HCT116 (cell line): ENCODE results near the gene ILF2. TPM values are rescaled to one million over a fixed set of nuclear protein-coding genes. Genes with fewer than 3 reads are reported as not detected.

Experiments used
- ATAC-seq: fragments of 200-7000 bp; cut with Tn5 transposase; 2 replicates; pipeline ENCODE4 v1.9.1; 2020; ENCODE audit warnings: mild to moderate bottlenecking, moderate library complexity
- BruUV-seq: library from RNA; stranded (reverse); fragments of 400-500 nt; replicated peaks from 2 replicates; lab custom pipeline; 2021; lab: Mats Ljungman, UMichigan
- CTCF ChIA-PET: fragments of 300-600 bp; sonication (Branson Sonifier 250); formaldehyde crosslinking; loops from one replicate; lab custom pipeline; 2021; ENCODE audit warnings: antibody characterized with exemption; lab: Charles Lee
- POLR2A ChIA-PET: fragments of 300-600, 350-600 bp; sonication (Branson Sonifier 250); formaldehyde crosslinking; loops from one replicate; lab custom pipeline; 2021; ENCODE audit warnings: antibody characterized with exemption; lab: Charles Lee
- RAD21 ChIA-PET, 2 experiments: fragments of 300-600 bp; sonication (Branson Sonifier 250); formaldehyde crosslinking; loops; one replicate each; lab custom pipeline; 2023; ENCODE audit warnings: low total read pairs in 2 of 2; ENCODE audit not compliant: uncharacterized antibody in 2 of 2, unreplicated experiment in 2 of 2, low non-redundant PET in 1 of 2; lab: Charles Lee
- DNase-seq: peaks from one replicate; pipeline ENCODE4 v3.0.0-alpha.2; 2010; ENCODE audit warnings: low read depth, low spot score
- H2AFZ ChIP-seq: fragments of 200-600 bp; shearing (Covaris generic), sonication (generic); 2 replicates; pipeline ENCODE4 v1.6.1; 2017; ENCODE audit warnings: low read depth, mixed run types, mixed read lengths, antibody characterized with exemption, low read length; ENCODE audit not compliant: poor library complexity, severe bottlenecking
- H3K27ac ChIP-seq: 2 replicates; pipeline ENCODE4 v1.5.1; 2012; ENCODE audit warnings: low read depth, low read length
- H3K27me3 ChIP-seq: fragments of 200-600 bp; sonication (generic); 2 replicates; pipeline ENCODE4 v1.6.1; 2016; ENCODE audit warnings: mixed run types, low read length, mixed read lengths; ENCODE audit not compliant: insufficient read depth
- H3K36me3 ChIP-seq, 2 experiments: fragments of 200-500 bp in 1 of 2; fragments of 200-600 bp in 1 of 2; sonication (Bioruptor generic) in 1 of 2; sonication (generic) in 1 of 2; 2 replicates each; pipeline versions ENCODE4 v1.5.1 to v1.6.1; 2014 to 2016; ENCODE audit warnings: low read length in 2 of 2, inconsistent platforms in 1 of 2, mixed read lengths in 1 of 2, mixed run types in 1 of 2; ENCODE audit not compliant: insufficient read depth in 2 of 2, control insufficient read depth in 1 of 2
- H3K4me1 ChIP-seq, 2 experiments: fragments of 200-600 bp in 1 of 2; sonication (generic) in 1 of 2; 2 replicates each; pipeline versions ENCODE4 v1.5.1 to v1.6.1; 2012 to 2017; ENCODE audit warnings: low read length in 2 of 2, inconsistent platforms in 1 of 2, mild to moderate bottlenecking in 1 of 2, mixed read lengths in 1 of 2, mixed run types in 1 of 2, moderate library complexity in 1 of 2; ENCODE audit not compliant: insufficient read depth in 2 of 2, control insufficient read depth in 1 of 2
- H3K4me2 ChIP-seq: fragments of 200-600 bp; sonication (generic); 2 replicates; pipeline ENCODE4 v1.6.1; 2017; ENCODE audit warnings: mixed run types, low read length, mixed read lengths
- H3K4me3 ChIP-seq, 2 experiments: fragments of 200-600 bp in 1 of 2; sonication (generic) in 1 of 2; replicated peaks in 1 of 2; 2 replicates each; pipeline ENCODE4 v1.5.1; 2011 to 2016; ENCODE audit warnings: low read length in 2 of 2, control low read depth in 1 of 2, low read depth in 1 of 2, mild to moderate bottlenecking in 1 of 2, mixed read lengths in 1 of 2, mixed run types in 1 of 2
- H3K79me2 ChIP-seq: fragments of 200-600 bp; sonication (generic); 2 replicates; pipeline ENCODE4 v1.6.1; 2017; ENCODE audit warnings: mild to moderate bottlenecking, mixed run types, low read length, moderate library complexity, mixed read lengths; ENCODE audit not compliant: insufficient read depth
- H3K9ac ChIP-seq: fragments of 200-600 bp; sonication (generic); 2 replicates; pipeline ENCODE4 v1.6.1; 2016; ENCODE audit warnings: low read length, mixed read lengths
- H3K9me2 ChIP-seq: fragments of 200-600 bp; sonication (generic), shearing (Covaris generic); 2 replicates; pipeline ENCODE4 v1.6.1; 2017; ENCODE audit warnings: mixed run types, mild to moderate bottlenecking, moderate library complexity; ENCODE audit not compliant: insufficient read depth
- H3K9me3 ChIP-seq, 2 experiments: fragments of 200-500 bp in 1 of 2; fragments of 200-600 bp in 1 of 2; sonication (Bioruptor generic) in 1 of 2; sonication (generic) in 1 of 2; 2 replicates each; pipeline ENCODE4 v1.6.1; 2014 to 2017; ENCODE audit warnings: low read length in 2 of 2, mixed read lengths in 2 of 2, inconsistent platforms in 1 of 2, low read depth in 1 of 2, mild to moderate bottlenecking in 1 of 2, mixed run types in 1 of 2, moderate library complexity in 1 of 2; ENCODE audit not compliant: control insufficient read depth in 1 of 2, insufficient read depth in 1 of 2
- H4K20me1 ChIP-seq: fragments of 200-600 bp; sonication (generic), shearing (Covaris generic); 2 replicates; pipeline ENCODE4 v1.6.1; 2017; ENCODE audit warnings: mixed run types, mild to moderate bottlenecking, moderate library complexity; ENCODE audit not compliant: insufficient read depth
- CEBPB ChIP-seq: IDR thresholded peaks from 2 replicates; pipeline ENCODE4 v1.6.1; 2012; ENCODE audit warnings: low read depth
- CTCF ChIP-seq, 3 experiments: fragments of 200-600 bp in 1 of 3; sonication (generic) in 1 of 3; IDR thresholded peaks in 2 of 3; conservative IDR thresholded peaks in 1 of 3; 2 replicates each; pipeline ENCODE4 v1.5.1; 2012 to 2017; ENCODE audit warnings: low read depth in 2 of 3, low read length in 2 of 3, antibody characterized with exemption in 1 of 3, borderline replicate concordance in 1 of 3, control low read depth in 1 of 3, mild to moderate bottlenecking in 1 of 3, mixed read lengths in 1 of 3, mixed run types in 1 of 3, moderate library complexity in 1 of 3; ENCODE audit not compliant: insufficient read depth in 1 of 3
- EGR1 ChIP-seq: IDR thresholded peaks from 2 replicates; pipeline ENCODE4 v1.6.1; 2012; ENCODE audit warnings: low read depth
- EZH2phosphoT487 ChIP-seq: fragments of 200-600 bp; IDR thresholded peaks from 2 replicates; pipeline ENCODE4 v1.6.1; 2018; ENCODE audit warnings: antibody characterized with exemption, borderline replicate concordance
- FOSL1 ChIP-seq: IDR thresholded peaks from 2 replicates; pipeline ENCODE4 v1.6.1; 2012; ENCODE audit warnings: low read depth
- JUND ChIP-seq: IDR thresholded peaks from 2 replicates; pipeline ENCODE4 v1.6.1; 2012
- MAX ChIP-seq: IDR thresholded peaks from 2 replicates; pipeline ENCODE4 v1.6.1; 2012
- POLR2A ChIP-seq: IDR thresholded peaks from 2 replicates; pipeline ENCODE4 v1.7.0; 2011; ENCODE audit warnings: borderline replicate concordance; ENCODE audit not compliant: insufficient read depth, insufficient read length; ENCODE audit errors: extremely low read depth
- POLR2AphosphoS5 ChIP-seq: IDR thresholded peaks from 2 replicates; pipeline ENCODE4 v1.6.1; 2011; ENCODE audit warnings: mild to moderate bottlenecking, low read depth, low read length, moderate library complexity
- RAD21 ChIP-seq: IDR thresholded peaks from 2 replicates; pipeline ENCODE4 v1.6.1; 2012; ENCODE audit warnings: low read depth, mild to moderate bottlenecking
- SIN3A ChIP-seq: IDR thresholded peaks from 2 replicates; pipeline ENCODE4 v1.6.1; 2012; ENCODE audit warnings: low read depth
- SRF ChIP-seq: IDR thresholded peaks from 2 replicates; pipeline ENCODE4 v1.6.1; 2012; ENCODE audit warnings: low read depth
- TCF7L2 ChIP-seq: IDR thresholded peaks from 2 replicates; pipeline ENCODE4 v1.7.0; 2011; ENCODE audit warnings: borderline replicate concordance, inconsistent platforms; ENCODE audit not compliant: insufficient read depth, insufficient read length; ENCODE audit errors: extremely low read depth
- YY1 ChIP-seq: IDR thresholded peaks from 2 replicates; pipeline ENCODE4 v1.6.1; 2011; ENCODE audit warnings: low read length, low read depth, moderate library complexity, mild to moderate bottlenecking; ENCODE audit not compliant: insufficient replicate concordance; ENCODE audit errors: extremely low read depth
- ZFX ChIP-seq: fragments of 450-650 bp; IDR thresholded peaks from 2 replicates; pipeline ENCODE4 v1.6.1; 2017
- ZNF274 ChIP-seq: fragments of 200-500 bp; sonication (Bioruptor generic); IDR thresholded peaks from 2 replicates; pipeline ENCODE4 v1.6.1; 2014; ENCODE audit warnings: mild to moderate bottlenecking, low read depth, low read length, inconsistent platforms
- intact Hi-C: fragments of 100-400 bp; cut with micrococcal nuclease; formaldehyde crosslinking; loops from 2 replicates; pipeline ENCODE4 v1.10.0; 2022
- total RNA-seq: library from RNA; stranded (reverse); gene quantifications from one replicate; pipeline ENCODE4 v1.2.1, GENCODE V29; 2021; ENCODE audit not compliant: unreplicated experiment
- TF ChIP-seq, protein P1 (sequence below): IDR thresholded peaks from 2 replicates; pipeline ENCODE4 v1.6.1; 2012
- TF ChIP-seq, protein P2 (sequence below): IDR thresholded peaks from 2 replicates; pipeline ENCODE4 v1.6.1; 2011; ENCODE audit warnings: mild to moderate bottlenecking, low read length, moderate library complexity; ENCODE audit not compliant: insufficient replicate concordance; ENCODE audit errors: extremely low read depth

ILF2 gene
- total RNA-seq, 1 experiment from 2014 or later = 335 TPM

GRCh38 chr1:153652805-153653500 lies 17.8 kb downstream of the ILF2 start:
- BruUV-seq = no TSS peak
- DNase-seq (no peak), ATAC-seq (no peak)
- no peaks in the 10 kb centered on the region for H3K9me2 ChIP-seq
- H2AFZ ChIP-seq = no peak overlapping the region
- no peaks in the 10 kb centered on the region for H3K79me2 ChIP-seq
- TF ChIP-seq EZH2phosphoT487 (no peak), FOSL1 (no peak), POLR2A (no peak), YY1 (no peak), EGR1 (no peak), RAD21 (no peak), CTCF (IDR thresholded peaks at IDR 0.05 in 2 of 3, conservative IDR thresholded peaks at IDR 0.05 in 1 of 3; ENCODE audit: borderline replicate concordance in 1 of 3, insufficient read depth in 1 of 3, low read depth in 2 of 3, low read length in 2 of 3) (no peak), POLR2AphosphoS5 (no peak), CEBPB (no peak), JUND (no peak), ZFX (no peak), MAX (no peak), ZNF274 (no peak), SIN3A (no peak), SRF (no peak), TCF7L2 (no peak)
- TF ChIP-seq, protein P1, sequence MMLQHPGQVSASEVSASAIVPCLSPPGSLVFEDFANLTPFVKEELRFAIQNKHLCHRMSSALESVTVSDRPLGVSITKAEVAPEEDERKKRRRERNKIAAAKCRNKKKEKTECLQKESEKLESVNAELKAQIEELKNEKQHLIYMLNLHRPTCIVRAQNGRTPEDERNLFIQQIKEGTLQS = no peak
- TF ChIP-seq, protein P2, sequence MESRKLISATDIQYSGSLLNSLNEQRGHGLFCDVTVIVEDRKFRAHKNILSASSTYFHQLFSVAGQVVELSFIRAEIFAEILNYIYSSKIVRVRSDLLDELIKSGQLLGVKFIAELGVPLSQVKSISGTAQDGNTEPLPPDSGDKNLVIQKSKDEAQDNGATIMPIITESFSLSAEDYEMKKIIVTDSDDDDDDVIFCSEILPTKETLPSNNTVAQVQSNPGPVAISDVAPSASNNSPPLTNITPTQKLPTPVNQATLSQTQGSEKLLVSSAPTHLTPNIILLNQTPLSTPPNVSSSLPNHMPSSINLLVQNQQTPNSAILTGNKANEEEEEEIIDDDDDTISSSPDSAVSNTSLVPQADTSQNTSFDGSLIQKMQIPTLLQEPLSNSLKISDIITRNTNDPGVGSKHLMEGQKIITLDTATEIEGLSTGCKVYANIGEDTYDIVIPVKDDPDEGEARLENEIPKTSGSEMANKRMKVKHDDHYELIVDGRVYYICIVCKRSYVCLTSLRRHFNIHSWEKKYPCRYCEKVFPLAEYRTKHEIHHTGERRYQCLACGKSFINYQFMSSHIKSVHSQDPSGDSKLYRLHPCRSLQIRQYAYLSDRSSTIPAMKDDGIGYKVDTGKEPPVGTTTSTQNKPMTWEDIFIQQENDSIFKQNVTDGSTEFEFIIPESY = no peak
- ChIA-PET POLR2A (interaction anchor here (2.3 kb wide), 1 partner anchor 25 kb away, joined by 7 read pairs; the partner anchor contains the start of genes S100A1 and S100A13), CTCF (no interaction called here), RAD21 (no interaction called here)
- no peak overlapping the region for H3K4me2 ChIP-seq
- intact Hi-C loops = no loop called here
- no peak overlapping the region for H3K4me3 ChIP-seq
- peaks cover 2 to 12% of the 10 kb centered on the region in 2 experiments; a peak in 3 of 4 replicates for H3K4me1 ChIP-seq
- no peak overlapping the region for H3K27ac ChIP-seq
- no peaks in the 10 kb centered on the region for H3K36me3 ChIP-seq
- H4K20me1 ChIP-seq = no peaks in the 10 kb centered on the region
- no peaks in the 10 kb centered on the region for H3K9me3 ChIP-seq
- H3K27me3 ChIP-seq = no peaks in the 10 kb centered on the region
- no peak overlapping the region for H3K9ac ChIP-seq
